Measurements from ENCODE around the gene CABLES2.

- TF ChIP-seq CBX3 (IDR thresholded peaks at IDR 0.05; ENCODE audit: low read depth) (no peak), CEBPB (IDR thresholded peaks at IDR 0.05; ENCODE audit: low read depth) (no peak), CTCF (IDR thresholded peaks at IDR 0.05 in 2 of 3, conservative IDR thresholded peaks at IDR 0.05 in 1 of 3; ENCODE audit: borderline replicate concordance in 1 of 3, insufficient read depth in 1 of 3, low read depth in 2 of 3, low read length in 2 of 3) (no peak), MAX (IDR thresholded peaks at IDR 0.05) (no peak), EZH2 (IDR thresholded peaks at IDR 0.05) (no peak), ZBTB33 (IDR thresholded peaks at IDR 0.05; ENCODE audit: extremely low read depth, insufficient replicate concordance, low read length) (no peak), POLR2A (IDR thresholded peaks at IDR 0.05; ENCODE audit: borderline replicate concordance, extremely low read depth, insufficient read depth, insufficient read length) (no peak), REST (IDR thresholded peaks at IDR 0.05; ENCODE audit: low read depth) (no peak), ZNF274 (IDR thresholded peaks at IDR 0.05; ENCODE audit: low read depth, low read length) (no peak), EZH2phosphoT487 (IDR thresholded peaks at IDR 0.05; ENCODE audit: borderline replicate concordance) (no peak)
These were observed 11.8 kb upstream of the CABLES2 start for GRCh38 chr20:62418709-62419487.
